NCI-H2171 (cell line): Measurements from ENCODE around the gene TADA2B.

Experiments used
- DNase-seq: peaks from one replicate; lab custom pipeline; 2025; lab: John Stamatoyannopoulos, UW

TADA2B gene

DNA sequence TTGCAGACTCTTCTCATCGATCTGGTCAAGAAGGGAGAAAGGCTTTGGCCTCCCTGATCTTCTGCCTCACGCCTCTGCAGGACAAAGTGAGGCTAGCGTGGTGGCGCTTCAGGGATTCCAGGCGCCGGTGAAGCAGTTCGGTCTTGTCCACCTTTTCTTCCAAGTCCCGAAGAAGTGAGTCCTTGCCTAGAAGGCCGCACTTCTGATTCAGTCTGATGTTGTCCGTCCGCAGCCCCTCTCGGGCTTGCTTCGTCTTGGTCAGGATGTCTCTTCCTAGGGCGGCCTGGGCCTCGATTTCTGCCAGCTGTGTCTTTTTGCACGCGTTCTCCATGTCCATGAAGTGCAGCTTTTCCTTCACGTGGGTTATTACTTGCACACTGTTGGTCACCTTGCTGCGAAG lies 1.9 kb upstream of the TADA2B start:
- no peak for DNase-seq

GRCh38 chr4:7041801-7042502 lies 1.2 kb upstream of the TADA2B start:
- no peak for DNase-seq

- peak; percentile 77 for DNase-seq
These were observed 479 bp upstream of the TADA2B start for GRCh38 chr4:7042503-7043283.

DNA sequence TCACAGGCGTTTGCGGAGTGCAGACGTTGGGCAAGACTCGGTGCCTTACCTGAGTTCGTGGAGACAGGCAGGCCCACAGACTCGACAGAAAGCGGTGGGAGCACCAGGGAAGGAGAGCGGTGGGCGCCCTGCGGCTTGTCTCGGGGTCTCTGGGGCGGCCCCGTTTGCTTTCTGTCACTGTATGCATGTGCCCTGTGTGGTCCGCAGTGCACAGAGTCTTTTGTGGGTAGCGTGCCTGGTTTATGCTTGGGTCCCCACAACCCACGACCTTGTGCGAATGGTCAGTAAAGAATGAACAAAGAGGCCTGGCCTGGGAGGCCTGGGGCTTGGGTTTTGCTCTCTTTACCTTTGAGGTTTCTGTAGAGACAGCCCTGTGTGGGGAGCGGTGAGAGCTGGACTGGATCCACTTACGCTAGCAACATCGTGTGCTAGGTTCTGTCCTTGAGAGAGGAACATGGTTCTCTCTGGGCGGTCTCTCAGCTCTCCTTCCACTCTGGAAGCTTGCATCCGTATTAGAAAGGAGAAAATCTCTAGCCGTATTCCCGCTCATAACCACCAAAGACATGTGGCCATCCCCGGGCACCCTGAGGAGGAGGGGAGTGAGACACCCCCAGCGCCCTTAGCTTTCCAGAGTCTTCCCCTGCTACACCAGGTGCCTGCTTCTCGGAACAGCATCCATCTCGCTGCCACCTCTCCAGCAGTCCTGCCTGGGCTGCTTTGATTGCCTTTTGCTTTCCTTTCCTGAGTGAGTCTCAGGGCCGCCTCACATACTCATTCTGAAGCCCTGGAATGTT lies 1.2 kb downstream of the TADA2B start:
- DNase-seq: no peak

DNA sequence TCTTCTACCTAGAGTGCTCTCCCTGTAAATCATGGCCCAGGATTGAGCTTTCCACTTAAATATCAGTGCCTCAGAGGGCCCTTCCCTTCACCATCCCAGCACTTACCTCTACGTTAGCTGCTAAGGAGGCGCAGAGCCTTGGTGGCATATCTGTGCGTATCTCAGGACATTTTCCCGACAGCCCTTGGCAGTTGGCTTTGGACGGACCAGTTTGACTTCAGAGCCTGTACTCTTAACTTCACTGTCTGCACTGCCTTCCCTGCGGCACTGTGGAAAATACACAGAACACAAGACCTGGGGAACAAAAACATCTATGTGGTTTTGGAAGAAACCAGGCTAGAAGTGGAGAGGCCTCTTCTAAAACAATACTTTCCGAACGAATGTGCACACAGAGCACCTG lies 2.4 kb downstream of the TADA2B start:
- DNase-seq: no peak

- no peak for DNase-seq
These were observed 3.1 kb downstream of the TADA2B start for GRCh38 chr4:7045961-7046921.

DNA sequence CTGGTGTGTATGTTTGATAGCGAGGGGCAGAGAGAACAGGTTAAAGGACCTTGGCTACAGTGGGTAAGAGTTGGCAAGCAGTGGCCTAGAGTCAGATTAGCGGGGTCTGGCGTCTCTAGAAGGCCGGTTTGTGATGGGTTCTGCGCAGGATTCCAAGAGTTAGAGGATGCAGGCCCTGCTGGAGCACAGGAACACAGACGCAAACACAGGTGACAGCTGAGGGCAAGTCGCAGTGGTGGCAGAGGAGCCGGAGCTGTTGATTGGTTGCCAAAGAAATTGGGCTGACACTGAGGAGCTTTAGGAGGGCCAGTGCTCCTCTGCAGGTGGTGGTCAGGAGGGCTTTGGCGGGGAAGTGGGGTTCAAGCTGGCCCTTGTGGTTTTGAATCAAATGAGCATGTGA lies 3.8 kb downstream of the TADA2B start:
- DNase-seq: no peak

DNA sequence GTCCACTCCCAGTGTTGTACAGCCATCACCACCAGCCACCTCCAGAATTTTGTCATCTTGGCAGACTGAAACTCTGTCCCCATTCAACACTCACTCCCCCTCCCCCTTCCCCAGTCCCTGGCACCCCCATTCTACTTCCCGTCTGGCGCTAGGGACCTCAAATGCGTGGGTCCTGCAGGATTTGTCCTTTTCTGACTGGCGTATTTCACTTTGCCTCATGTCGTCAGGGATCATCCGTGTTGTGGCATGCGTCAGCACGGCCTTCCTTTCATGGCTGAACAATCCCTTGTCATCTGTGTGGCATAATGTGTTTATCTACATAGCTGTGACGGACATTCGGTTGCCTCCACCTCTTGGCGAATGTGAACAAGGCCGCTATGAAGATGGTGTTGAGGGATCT lies 5.5 kb downstream of the TADA2B start:
- no peak for DNase-seq

DNA sequence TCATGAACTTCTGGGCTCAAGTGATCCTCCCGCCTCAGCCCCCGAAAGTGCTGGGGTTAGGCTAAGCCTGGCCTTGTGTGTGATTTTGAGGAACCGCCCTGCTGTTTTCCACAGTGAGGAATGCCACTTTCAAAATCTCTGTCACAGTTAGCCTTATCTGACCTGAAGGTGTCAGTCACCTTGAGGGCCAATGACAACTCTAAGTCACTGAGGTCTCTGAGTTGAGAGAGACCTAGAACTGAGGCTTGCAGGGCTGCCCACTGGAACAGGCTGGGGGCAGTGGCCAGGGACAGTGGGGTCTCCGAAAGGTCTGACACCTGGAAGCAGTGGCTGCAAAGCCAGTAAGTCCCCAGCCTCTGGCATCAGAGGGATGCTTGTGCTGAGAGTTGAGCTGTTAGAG lies 6.1 kb downstream of the TADA2B start:
- no peak for DNase-seq

GRCh38 chr4:7049739-7050138 lies 6.6 kb downstream of the TADA2B start:
- no peak for DNase-seq

GRCh38 chr4:7050481-7051143 lies 7.4 kb downstream of the TADA2B start:
- no peak for DNase-seq

DNA sequence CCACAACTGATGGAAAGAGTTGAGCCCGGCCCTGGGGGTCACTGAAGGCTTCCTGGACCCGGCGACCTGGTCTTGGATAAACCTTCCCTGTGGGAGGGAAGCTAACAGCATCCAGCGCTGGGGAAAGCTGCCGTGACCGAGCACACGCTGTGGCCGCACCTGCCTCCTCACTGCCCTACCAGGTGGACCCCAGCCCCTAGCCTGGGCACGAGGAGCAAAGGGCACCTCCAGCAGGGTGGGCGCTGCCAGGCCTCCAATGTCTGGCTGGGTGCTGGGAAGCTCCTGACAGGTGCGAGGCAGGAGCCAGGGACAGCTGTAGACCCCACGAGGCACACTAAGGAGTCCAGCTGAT lies 7.9 kb downstream of the TADA2B start:
- DNase-seq: no peak

DNA sequence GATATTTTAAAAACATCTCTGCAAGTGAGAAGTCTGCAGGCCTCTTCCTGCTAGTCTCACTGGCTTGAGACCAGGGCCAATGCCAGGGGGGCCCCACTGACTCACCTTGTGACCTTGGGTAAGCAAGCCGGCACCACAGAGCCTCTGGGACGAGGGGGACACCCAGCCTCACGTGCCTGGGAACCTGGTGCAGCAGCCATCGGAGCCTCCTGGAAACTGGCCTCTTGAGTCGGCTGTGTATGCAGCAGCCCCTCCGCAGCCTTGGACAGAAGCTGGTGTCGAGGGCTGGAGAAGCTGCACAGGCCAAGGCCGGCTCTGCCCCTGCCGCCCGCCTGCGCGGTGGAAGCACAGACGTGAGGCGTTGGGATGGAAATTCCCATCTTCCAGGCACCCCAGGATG lies 8.7 kb downstream of the TADA2B start:
- no peak for DNase-seq

DNA sequence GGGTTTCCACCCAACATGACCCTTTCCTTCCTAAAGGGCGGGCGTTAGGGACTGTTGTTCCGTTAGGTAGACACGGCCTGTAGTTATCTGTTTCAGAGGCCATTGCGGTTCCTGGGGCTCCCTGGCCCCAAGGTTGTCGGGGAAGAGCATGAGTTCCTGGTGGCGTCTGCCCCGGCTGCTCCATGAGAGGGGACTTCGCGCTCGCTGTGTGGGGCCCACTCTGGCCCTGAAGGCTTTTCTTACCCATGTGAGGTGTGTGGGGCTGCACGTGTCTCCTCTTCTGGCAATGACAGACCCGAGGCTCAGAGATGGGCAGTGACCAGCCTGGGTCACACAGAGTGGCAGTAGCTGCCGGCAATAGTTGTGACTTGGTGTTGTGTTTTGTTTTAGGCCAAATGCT lies 9.1 kb downstream of the TADA2B start:
- no peak for DNase-seq

DNA sequence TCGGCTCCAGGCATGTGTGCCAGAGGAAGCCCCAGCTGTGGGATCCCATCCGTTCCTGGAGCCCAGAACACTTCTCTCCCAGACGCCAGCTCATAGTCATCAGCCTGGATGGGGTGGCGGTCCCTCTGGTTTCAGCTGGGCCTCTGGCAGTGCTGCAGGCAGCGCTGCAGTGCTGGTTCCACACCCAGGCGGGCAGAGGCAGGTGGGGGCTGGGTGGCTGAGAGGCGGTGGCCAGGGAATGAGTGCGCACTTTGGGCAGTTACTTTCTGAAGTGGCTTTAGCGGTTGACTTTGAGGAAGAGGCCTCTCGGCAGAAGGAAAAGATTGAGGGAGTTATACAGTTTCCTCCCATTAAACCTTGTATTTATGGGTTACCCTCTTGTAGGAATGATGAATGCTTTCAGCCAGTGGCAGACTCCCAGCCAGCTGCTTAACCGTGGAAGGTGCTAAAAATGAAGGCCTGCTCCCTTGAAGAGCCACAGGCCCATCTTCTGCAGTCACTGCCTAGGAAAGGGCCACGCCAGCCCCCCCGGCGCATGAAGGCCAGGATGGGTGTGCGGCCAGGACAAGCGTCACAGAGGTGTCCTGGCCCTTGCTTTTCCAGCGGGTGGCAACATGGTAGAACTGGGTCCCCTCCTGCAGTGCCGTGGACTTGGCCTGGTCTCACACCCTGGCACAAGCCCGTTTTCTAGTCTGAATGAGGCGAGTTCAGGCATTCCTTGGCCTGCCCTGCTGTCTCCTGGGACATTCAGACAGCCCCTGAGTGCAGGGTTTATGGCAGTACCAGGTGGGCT lies 9.9 kb downstream of the TADA2B start:
- no peak for DNase-seq

DNA sequence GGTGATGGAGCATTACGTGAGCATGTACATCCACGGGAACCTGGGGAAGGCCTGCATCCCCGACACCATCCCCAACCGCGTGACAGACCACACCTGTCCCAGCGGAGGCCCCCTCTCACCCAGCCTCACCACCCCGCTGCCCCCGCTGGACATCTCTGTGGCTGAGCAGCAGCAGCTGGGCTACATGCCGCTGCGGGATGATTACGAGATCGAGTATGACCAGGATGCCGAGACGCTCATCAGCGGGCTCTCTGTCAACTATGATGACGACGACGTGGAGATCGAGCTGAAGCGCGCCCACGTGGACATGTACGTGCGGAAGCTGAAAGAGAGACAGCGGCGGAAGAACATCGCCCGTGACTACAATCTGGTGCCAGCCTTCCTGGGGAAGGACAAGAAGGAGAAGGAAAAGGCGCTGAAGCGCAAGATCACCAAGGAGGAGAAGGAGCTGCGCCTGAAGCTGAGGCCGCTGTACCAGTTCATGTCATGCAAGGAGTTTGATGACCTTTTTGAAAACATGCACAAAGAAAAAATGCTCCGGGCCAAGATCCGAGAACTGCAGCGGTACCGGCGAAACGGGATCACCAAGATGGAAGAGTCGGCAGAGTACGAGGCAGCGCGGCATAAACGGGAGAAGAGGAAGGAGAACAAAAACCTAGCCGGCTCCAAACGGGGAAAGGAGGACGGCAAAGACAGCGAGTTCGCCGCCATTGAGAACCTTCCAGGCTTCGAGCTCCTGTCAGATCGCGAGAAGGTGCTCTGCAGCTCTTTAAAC lies 11.1 kb downstream of the TADA2B start:
- no peak for DNase-seq

GRCh38 chr4:7055111-7055989 lies 12.2 kb downstream of the TADA2B start:
- DNase-seq: no peak

DNA sequence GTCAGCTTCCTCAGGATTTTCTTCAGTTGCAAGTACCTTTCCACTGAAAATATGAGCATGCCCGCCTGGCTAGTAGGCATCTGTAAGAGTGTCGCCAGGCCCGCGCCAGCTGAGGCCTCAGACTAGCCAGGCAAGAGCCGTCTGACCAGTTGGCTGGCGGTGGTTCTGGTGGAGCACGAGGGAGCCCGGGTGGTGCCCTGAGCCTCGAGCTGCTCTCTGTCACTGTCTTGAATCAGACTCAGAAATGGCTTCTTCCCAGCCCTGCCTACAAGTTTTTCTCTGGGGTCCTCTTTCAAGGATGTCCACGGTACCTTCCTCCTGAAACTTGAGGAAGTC lies 12.8 kb downstream of the TADA2B start:
- no peak for DNase-seq

- DNase-seq: no peak
These were observed 15.6 kb downstream of the TADA2B start for GRCh38 chr4:7058792-7059191.
